ENCODE measurements around the gene OR2C1. TPM values are rescaled to one million over a fixed set of nuclear protein-coding genes. Genes with fewer than 3 reads are reported as not detected.

The OR2C1 gene
- polyA plus RNA-seq, 1 experiment: 0.07 TPM

GRCh38 chr16:3327514-3327913 is 28.2 kb upstream of the OR2C1 start:
- peaks cover 3% of the 10 kb centered on the region; the same call in 1 of the 2 replicates for H3K9me3 ChIP-seq (ENCODE audit: control insufficient read depth, insufficient read depth, low read length)
- no peak overlapping the region for H3K4me3 ChIP-seq (ENCODE audit: low read depth, low read length)
- DNase-seq (ENCODE audit: low read depth, low spot score): no peak
- H3K27me3 ChIP-seq (ENCODE audit: control insufficient read depth, insufficient read depth, low read length): no peaks in the 10 kb centered on the region
- CTCF ChIA-PET: no interaction called here
- TF ChIP-seq CTCF (IDR thresholded peaks at IDR 0.05; ENCODE audit: low read depth, low read length): no peak
- H3K27ac ChIP-seq (ENCODE audit: low read depth, low read length): no peak overlapping the region
- POLR2A ChIA-PET: no interaction called here

GRCh38 chr16:3328104-3328503 is 27.6 kb upstream of the OR2C1 start:
- CTCF ChIA-PET: no interaction called here
- Histone ChIP-seq H3K27ac (ENCODE audit: low read depth, low read length) (no peak overlapping the region), H3K4me3 (ENCODE audit: low read depth, low read length) (no peak overlapping the region), H3K9me3 (ENCODE audit: control insufficient read depth, insufficient read depth, low read length) (no peaks in the 10 kb centered on the region; the same call in 1 of the 2 replicates), H3K27me3 (ENCODE audit: control insufficient read depth, insufficient read depth, low read length) (no peaks in the 10 kb centered on the region)
- TF ChIP-seq CTCF (IDR thresholded peaks at IDR 0.05; ENCODE audit: low read depth, low read length): no peak
- POLR2A ChIA-PET: no interaction called here
- no peak for DNase-seq (ENCODE audit: low read depth, low spot score)

GRCh38 chr16:3328643-3329042 is 27.0 kb upstream of the OR2C1 start:
- TF ChIP-seq CTCF (IDR thresholded peaks at IDR 0.05; ENCODE audit: low read depth, low read length): no peak
- Histone ChIP-seq H3K9me3 (ENCODE audit: control insufficient read depth, insufficient read depth, low read length) (peaks cover 3% of the 10 kb centered on the region; the same call in 1 of the 2 replicates), H3K27ac (ENCODE audit: low read depth, low read length) (no peak overlapping the region), H3K4me3 (ENCODE audit: low read depth, low read length) (no peak overlapping the region), H3K27me3 (ENCODE audit: control insufficient read depth, insufficient read depth, low read length) (no peaks in the 10 kb centered on the region)
- DNase-seq (ENCODE audit: low read depth, low spot score): no peak
- ChIA-PET POLR2A (no interaction called here), CTCF (no interaction called here)

- H3K27ac ChIP-seq (ENCODE audit: low read depth, low read length): no peak overlapping the region
- CTCF ChIA-PET: no interaction called here
- POLR2A ChIA-PET: no interaction called here
- H3K9me3 ChIP-seq (ENCODE audit: control insufficient read depth, insufficient read depth, low read length): peaks cover 2% of the 10 kb centered on the region
- DNase-seq (ENCODE audit: low read depth, low spot score): no peak
- no peak overlapping the region for H3K4me3 ChIP-seq (ENCODE audit: low read depth, low read length)
- H3K27me3 ChIP-seq (ENCODE audit: control insufficient read depth, insufficient read depth, low read length): no peaks in the 10 kb centered on the region
- TF ChIP-seq CTCF (IDR thresholded peaks at IDR 0.05; ENCODE audit: low read depth, low read length): no peak
These were observed 9.6 kb upstream of the OR2C1 start for GRCh38 chr16:3346041-3346440.

GRCh38 chr16:3347586-3347985 is 8.1 kb upstream of the OR2C1 start:
- Histone ChIP-seq H3K9me3 (ENCODE audit: control insufficient read depth, insufficient read depth, low read length) (peaks cover 2% of the 10 kb centered on the region), H3K27me3 (ENCODE audit: control insufficient read depth, insufficient read depth, low read length) (no peaks in the 10 kb centered on the region), H3K4me3 (ENCODE audit: low read depth, low read length) (no peak overlapping the region), H3K27ac (ENCODE audit: low read depth, low read length) (no peak overlapping the region)
- no peak for DNase-seq (ENCODE audit: low read depth, low spot score)
- POLR2A ChIA-PET: no interaction called here
- no peak for TF ChIP-seq CTCF (IDR thresholded peaks at IDR 0.05; ENCODE audit: low read depth, low read length)
- CTCF ChIA-PET: no interaction called here

Measured in AG04450 (cell line).